Neural cell (in vitro differentiated cells): ENCODE data around the gene HOXC11. TPM values are rescaled to one million over a fixed set of nuclear protein-coding genes. Genes with fewer than 3 reads are reported as not detected.
A peak's percentile ranks its signal among the peaks of the same experiment; 100 is the strongest.

Source experiments
- H2AFZ ChIP-seq: fragments of 200-600, 300-800 bp; sonication (generic), shearing (Covaris generic); 2 replicates; pipeline ENCODE4 v1.6.0; 2014; ENCODE audit warnings: low read depth, mild to moderate bottlenecking, antibody characterized with exemption, low read length, moderate library complexity
- H3F3A ChIP-seq: fragments of 200-600 bp; shearing (Covaris generic); 2 replicates; pipeline ENCODE4 v1.6.1; 2016; ENCODE audit warnings: mild to moderate bottlenecking, moderate library complexity, mixed read lengths, antibody characterized with exemption, low read length; ENCODE audit not compliant: insufficient read depth, poor library complexity, severe bottlenecking
- H3K27ac ChIP-seq: fragments of 200-600, 300-800 bp; sonication (generic), shearing (Covaris generic); 2 replicates; pipeline ENCODE4 v1.5.1; 2014; ENCODE audit warnings: mild to moderate bottlenecking, low read length, moderate library complexity
- H3K27me3 ChIP-seq: fragments of 300-800, 200-600 bp; sonication (generic), shearing (Covaris generic); 2 replicates; pipeline ENCODE4 v1.6.0; 2014; ENCODE audit warnings: mild to moderate bottlenecking, low read depth, low read length, moderate library complexity; ENCODE audit not compliant: insufficient read depth
- H3K36me3 ChIP-seq: fragments of 300-800, 200-600 bp; sonication (generic), shearing (Covaris generic); 2 replicates; pipeline ENCODE4 v1.5.1; 2014; ENCODE audit warnings: mild to moderate bottlenecking, antibody characterized with exemption, low read length, moderate library complexity; ENCODE audit not compliant: insufficient read depth
- H3K4me2 ChIP-seq: fragments of 300-800, 200-600 bp; sonication (generic), shearing (Covaris generic); 2 replicates; pipeline ENCODE4 v1.6.0; 2014; ENCODE audit warnings: mild to moderate bottlenecking, low read length
- H3K4me3 ChIP-seq: fragments of 300-800, 200-600 bp; sonication (generic), shearing (Covaris generic); 2 replicates; pipeline ENCODE4 v1.5.1; 2014; ENCODE audit warnings: mild to moderate bottlenecking, low read length, moderate library complexity
- H3K79me2 ChIP-seq: fragments of 200-600 bp; shearing (Covaris generic); replicated peaks from 2 replicates; pipeline ENCODE4 v1.6.0; 2014; ENCODE audit warnings: mild to moderate bottlenecking, low read length, moderate library complexity; ENCODE audit not compliant: insufficient read depth
- H3K9ac ChIP-seq: fragments of 300-800, 200-600 bp; sonication (generic), shearing (Covaris generic); 2 replicates; pipeline ENCODE4 v1.6.1; 2016; ENCODE audit warnings: mild to moderate bottlenecking, low read length, mixed read lengths
- H3K9me2 ChIP-seq: fragments of 200-600 bp; shearing (Covaris generic); 2 replicates; pipeline ENCODE4 v1.6.1; 2016; ENCODE audit warnings: mild to moderate bottlenecking, low read length, mixed read lengths; ENCODE audit not compliant: insufficient read depth
- H3K9me3 ChIP-seq: fragments of 200-600, 300-800 bp; sonication (generic), shearing (Covaris generic); 2 replicates; pipeline ENCODE4 v1.6.1; 2016; ENCODE audit warnings: mild to moderate bottlenecking, mixed run types, low read length, moderate library complexity, mixed read lengths
- H4K20me1 ChIP-seq: fragments of 200-600 bp; shearing (Covaris generic); 2 replicates; pipeline ENCODE4 v1.6.1; 2016; ENCODE audit warnings: mild to moderate bottlenecking, mixed run types; ENCODE audit not compliant: insufficient read depth
- CTCF ChIP-seq: fragments of 450-650 bp; IDR thresholded peaks from 2 replicates; pipeline ENCODE4 v1.5.1; 2014; ENCODE audit warnings: antibody characterized with exemption, mild to moderate bottlenecking, moderate library complexity; ENCODE audit not compliant: poor library complexity, severe bottlenecking
- EP300 ChIP-seq: fragments of 450-650 bp; conservative IDR thresholded peaks from 2 replicates; pipeline ENCODE4 v1.6.1; 2014; ENCODE audit warnings: antibody characterized with exemption, mild to moderate bottlenecking, moderate library complexity; ENCODE audit not compliant: poor library complexity, severe bottlenecking
- EZH2 ChIP-seq: fragments of 200-600, 300-800 bp; shearing (Covaris generic), sonication (generic); IDR thresholded peaks from 2 replicates; pipeline ENCODE4 v1.6.1; 2014; ENCODE audit warnings: antibody characterized with exemption, low read length, borderline replicate concordance, mild to moderate bottlenecking; ENCODE audit not compliant: insufficient read depth, poor library complexity, severe bottlenecking
- MXI1 ChIP-seq: fragments of 450-650 bp; conservative IDR thresholded peaks from 2 replicates; pipeline ENCODE4 v1.6.1; 2014; ENCODE audit warnings: antibody characterized with exemption, mild to moderate bottlenecking; ENCODE audit not compliant: poor library complexity, severe bottlenecking
- POLR2AphosphoS5 ChIP-seq: IDR thresholded peaks from 2 replicates; pipeline ENCODE4 v1.6.1; 2012
- RAD21 ChIP-seq: fragments of 450-650 bp; conservative IDR thresholded peaks from 2 replicates; pipeline ENCODE4 v1.6.1; 2014; ENCODE audit warnings: antibody characterized with exemption, mild to moderate bottlenecking, moderate library complexity
- SMC3 ChIP-seq: fragments of 450-650 bp; conservative IDR thresholded peaks from 2 replicates; pipeline ENCODE4 v1.6.1; 2014; ENCODE audit warnings: antibody characterized with exemption, mild to moderate bottlenecking, moderate library complexity; ENCODE audit not compliant: poor library complexity
- TAF1 ChIP-seq: IDR thresholded peaks from 2 replicates; pipeline ENCODE4 v1.6.1; 2012; ENCODE audit warnings: low read depth
- polyA plus RNA-seq: library from polyadenylated mRNA; depleted of rRNA; stranded (reverse); fragments of >200 nt; gene quantifications from 2 replicates; pipeline ENCODE4 v1.2.3, GENCODE V29; 2014
- TF ChIP-seq, protein P1 (sequence below): IDR thresholded peaks from 2 replicates; pipeline ENCODE4 v1.6.1; 2012; ENCODE audit warnings: borderline replicate concordance

HOXC11 gene
- polyA plus RNA-seq, 1 donor from 2014 or later = not detected

DNA sequence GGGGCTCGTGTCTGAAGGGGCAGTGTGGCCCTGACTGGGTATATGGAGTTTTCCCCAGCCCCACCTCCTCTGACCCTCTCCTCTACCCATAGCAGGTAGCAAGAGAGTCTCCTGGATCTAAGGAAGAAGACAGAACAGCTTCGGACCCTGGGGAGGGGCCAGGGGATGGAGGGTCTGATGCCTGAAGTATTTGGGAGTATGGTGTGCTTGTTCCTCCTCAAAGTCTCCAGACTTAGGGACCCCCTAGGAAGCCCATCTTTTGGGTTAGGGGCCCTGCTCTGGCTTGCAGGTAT lies 35.3 kb downstream of the HOXC11 start:
- Histone ChIP-seq H3K4me3 (no peak overlapping the region), H3F3A (no peaks in the 10 kb centered on the region), H3K9me3 (no peaks in the 10 kb centered on the region), H3K9ac (no peak overlapping the region), H3K9me2 (no peaks in the 10 kb centered on the region), H3K36me3 (no peaks in the 10 kb centered on the region), H4K20me1 (no peaks in the 10 kb centered on the region), H3K27ac (no peak overlapping the region), H3K4me2 (no peak overlapping the region), H2AFZ (no peak overlapping the region), H3K27me3 (peaks cover 99% of the 10 kb centered on the region), H3K79me2 (no peaks in the 10 kb centered on the region)
- TF ChIP-seq MXI1 (no peak), EZH2 (no peak), CTCF (no peak)

- Histone ChIP-seq H3K9me3 (no peaks in the 10 kb centered on the region), H3K4me3 (peak overlapping the region; percentile 55), H3K36me3 (no peaks in the 10 kb centered on the region), H3K9ac (no peak overlapping the region), H4K20me1 (no peaks in the 10 kb centered on the region), H2AFZ (no peak overlapping the region), H3K4me2 (no peak overlapping the region), H3F3A (no peaks in the 10 kb centered on the region), H3K79me2 (no peaks in the 10 kb centered on the region), H3K27ac (no peak overlapping the region), H3K9me2 (no peaks in the 10 kb centered on the region), H3K27me3 (peaks cover 99% of the 10 kb centered on the region)
- TF ChIP-seq EZH2 (no peak), TAF1 (peak; percentile 39)
These were observed 36.5 kb downstream of the HOXC11 start for GRCh38 chr12:54009171-54010052.

GRCh38 chr12:54010053-54010971 lies 37.4 kb downstream of the HOXC11 start:
- Histone ChIP-seq H3K4me3 (no peak overlapping the region), H3K9me2 (no peaks in the 10 kb centered on the region), H3K4me2 (no peak overlapping the region), H3F3A (no peaks in the 10 kb centered on the region), H3K9me3 (no peaks in the 10 kb centered on the region), H3K27me3 (peaks cover 99% of the 10 kb centered on the region), H3K79me2 (no peaks in the 10 kb centered on the region), H3K36me3 (no peaks in the 10 kb centered on the region), H3K9ac (no peak overlapping the region), H3K27ac (no peak overlapping the region), H4K20me1 (no peaks in the 10 kb centered on the region), H2AFZ (no peak overlapping the region)
- TF ChIP-seq SMC3 (no peak), MXI1 (no peak), EZH2 (no peak), POLR2AphosphoS5 (no peak), EP300 (no peak), TAF1 (no peak), RAD21 (no peak), CTCF (no peak)
- TF ChIP-seq, protein P1, sequence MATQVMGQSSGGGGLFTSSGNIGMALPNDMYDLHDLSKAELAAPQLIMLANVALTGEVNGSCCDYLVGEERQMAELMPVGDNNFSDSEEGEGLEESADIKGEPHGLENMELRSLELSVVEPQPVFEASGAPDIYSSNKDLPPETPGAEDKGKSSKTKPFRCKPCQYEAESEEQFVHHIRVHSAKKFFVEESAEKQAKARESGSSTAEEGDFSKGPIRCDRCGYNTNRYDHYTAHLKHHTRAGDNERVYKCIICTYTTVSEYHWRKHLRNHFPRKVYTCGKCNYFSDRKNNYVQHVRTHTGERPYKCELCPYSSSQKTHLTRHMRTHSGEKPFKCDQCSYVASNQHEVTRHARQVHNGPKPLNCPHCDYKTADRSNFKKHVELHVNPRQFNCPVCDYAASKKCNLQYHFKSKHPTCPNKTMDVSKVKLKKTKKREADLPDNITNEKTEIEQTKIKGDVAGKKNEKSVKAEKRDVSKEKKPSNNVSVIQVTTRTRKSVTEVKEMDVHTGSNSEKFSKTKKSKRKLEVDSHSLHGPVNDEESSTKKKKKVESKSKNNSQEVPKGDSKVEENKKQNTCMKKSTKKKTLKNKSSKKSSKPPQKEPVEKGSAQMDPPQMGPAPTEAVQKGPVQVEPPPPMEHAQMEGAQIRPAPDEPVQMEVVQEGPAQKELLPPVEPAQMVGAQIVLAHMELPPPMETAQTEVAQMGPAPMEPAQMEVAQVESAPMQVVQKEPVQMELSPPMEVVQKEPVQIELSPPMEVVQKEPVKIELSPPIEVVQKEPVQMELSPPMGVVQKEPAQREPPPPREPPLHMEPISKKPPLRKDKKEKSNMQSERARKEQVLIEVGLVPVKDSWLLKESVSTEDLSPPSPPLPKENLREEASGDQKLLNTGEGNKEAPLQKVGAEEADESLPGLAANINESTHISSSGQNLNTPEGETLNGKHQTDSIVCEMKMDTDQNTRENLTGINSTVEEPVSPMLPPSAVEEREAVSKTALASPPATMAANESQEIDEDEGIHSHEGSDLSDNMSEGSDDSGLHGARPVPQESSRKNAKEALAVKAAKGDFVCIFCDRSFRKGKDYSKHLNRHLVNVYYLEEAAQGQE = no peak
